ENCODE results near the gene AXDND1.
"Not testable (repeated sequence)": the region's sequence is repeated elsewhere in the genome, so short reads cannot be mapped to it uniquely, and the experiment has no call there.

Gene AXDND1

DNA sequence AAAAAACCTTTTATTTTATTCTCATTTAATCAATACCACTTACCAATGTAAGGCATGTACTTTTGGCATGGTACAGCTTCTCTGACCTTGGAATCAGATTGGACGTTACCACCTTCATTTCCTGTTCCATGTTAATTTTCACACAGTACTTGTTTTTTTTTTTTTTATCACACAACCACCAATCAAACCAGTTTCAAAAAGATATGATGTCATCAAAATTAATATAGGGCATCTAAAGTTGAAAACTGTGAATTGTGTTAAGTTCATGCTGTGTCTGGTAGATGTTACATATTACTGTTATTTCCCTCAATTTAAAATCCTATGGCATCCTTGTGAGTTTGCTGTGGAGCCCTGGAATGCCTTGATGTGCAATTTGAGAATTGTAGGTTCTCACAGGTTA lies 124.8 kb downstream of the AXDND1 start:
- DNase-seq, result no peak

DNA sequence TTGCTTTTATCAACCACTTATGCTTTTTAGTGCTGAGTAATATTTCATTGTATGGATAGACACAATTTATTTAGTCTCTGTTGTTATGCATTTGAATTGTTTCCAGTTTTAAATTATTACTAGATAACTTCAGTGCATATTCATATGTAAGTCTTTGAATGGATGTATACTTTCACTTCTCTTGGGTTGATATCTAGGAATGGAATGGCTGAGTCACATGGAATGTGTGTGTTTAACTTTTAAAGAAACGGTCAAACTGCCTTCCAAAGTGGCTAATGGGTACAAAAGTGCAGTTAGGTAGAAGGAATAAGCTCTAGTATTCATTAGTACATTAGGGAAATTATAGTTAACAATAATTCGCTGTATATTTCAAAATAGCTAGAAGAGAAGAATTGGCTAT lies 127.6 kb downstream of the AXDND1 start:
- DNase-seq, result no peak

DNA sequence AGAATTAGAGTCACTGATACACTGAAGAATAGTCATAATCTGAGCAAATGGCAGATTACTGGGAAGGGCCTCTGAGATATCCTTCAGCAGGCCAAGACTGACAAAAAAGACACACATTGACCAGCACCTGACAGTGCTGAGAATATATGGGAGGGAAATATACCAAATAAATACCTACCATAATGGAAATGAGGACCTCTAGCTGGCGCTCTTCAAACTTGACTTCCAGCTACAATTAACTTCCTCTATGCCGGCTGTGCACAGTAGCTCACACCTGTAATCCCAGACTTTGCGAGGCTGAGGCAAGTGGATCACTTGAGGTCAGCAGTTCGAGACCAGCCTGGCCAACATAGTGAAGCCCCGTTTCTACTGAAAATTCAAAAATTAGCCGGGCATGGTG lies 140.4 kb downstream of the AXDND1 start:
- DNase-seq, result no peak

- DNase-seq, result no peak
Measured at GRCh38 chr1:179509384-179509783, 143.6 kb downstream of the AXDND1 start.

GRCh38 chr1:179510038-179510437 lies 144.3 kb downstream of the AXDND1 start:
- no peak for DNase-seq

DNA sequence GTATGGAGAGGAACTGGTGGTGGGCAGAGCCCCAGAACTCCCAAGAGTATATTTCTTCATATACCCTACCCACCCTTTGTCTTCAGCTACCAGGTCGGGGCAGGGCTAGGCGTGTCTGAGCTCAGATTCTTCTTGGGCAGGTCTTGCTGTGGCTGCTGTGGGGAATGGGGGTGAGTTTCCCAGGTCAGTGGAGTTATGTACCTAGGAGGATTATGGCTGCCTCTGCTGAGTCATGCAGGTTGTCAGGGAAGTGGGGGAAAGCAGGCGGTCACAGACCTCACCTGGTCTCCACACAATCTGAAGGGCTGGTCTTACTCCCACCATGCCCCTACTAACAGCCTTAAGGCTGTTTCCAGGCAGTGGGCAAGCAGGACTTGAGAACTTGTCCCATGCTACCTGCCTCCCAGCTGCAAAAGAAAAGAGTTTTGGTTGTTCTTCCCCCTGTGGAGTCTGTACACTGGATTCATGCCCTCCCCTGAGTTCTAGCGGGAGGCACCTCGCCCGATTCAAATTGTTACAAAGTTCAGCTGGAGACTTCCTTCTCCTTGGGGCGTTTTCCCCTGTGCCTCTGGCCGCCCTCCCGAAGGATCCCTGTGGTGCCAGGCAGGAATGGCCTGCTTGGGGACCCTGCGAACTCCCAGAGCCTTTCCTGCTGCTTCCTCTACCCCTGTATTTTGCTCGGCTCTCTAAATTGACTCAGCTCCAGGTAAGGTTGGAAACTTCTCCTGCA lies 151.4 kb downstream of the AXDND1 start:
- DNase-seq, result no peak

DNA sequence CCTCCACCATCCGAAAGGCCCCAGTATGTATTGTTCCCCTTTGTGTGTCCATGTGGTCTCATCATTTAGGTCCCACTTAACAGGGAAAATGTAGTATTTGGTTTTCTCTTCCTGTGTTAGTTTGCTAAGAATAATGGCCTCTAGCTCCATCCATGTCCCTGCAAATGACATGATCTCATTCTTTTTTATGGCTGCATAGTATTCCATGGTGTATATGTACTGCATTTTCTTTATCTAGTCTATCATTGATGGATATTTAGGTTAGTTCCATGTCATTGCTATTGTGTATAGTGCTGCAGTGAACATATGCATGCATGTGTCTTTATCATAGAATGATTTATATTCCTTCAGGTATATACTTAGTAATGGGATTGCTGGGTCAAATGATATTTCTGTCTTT lies 152.8 kb downstream of the AXDND1 start:
- DNase-seq, result not testable (repeated sequence)

- no peak for DNase-seq
Measured at GRCh38 chr1:179529482-179530195, 163.9 kb downstream of the AXDND1 start.

DNA sequence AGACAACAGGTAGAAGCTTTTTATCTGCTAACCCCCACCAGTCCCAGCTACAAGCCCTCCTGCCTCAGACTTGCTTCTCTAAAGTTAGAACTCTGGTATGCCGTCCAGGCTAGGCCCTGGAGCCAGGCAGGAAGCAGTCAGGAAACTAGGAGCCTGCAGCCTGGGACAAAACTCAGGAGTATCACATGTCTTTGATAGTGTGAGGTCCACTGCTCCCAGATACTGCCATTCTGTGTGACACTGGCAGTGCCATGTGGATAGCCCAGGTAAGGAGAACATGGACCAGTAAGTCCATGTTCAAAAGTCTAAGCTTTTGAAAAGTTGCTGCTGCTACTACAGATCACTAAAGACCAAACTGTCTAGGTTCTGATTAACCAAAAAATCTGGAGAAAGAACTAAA lies 164.6 kb downstream of the AXDND1 start:
- no peak for DNase-seq

DNA sequence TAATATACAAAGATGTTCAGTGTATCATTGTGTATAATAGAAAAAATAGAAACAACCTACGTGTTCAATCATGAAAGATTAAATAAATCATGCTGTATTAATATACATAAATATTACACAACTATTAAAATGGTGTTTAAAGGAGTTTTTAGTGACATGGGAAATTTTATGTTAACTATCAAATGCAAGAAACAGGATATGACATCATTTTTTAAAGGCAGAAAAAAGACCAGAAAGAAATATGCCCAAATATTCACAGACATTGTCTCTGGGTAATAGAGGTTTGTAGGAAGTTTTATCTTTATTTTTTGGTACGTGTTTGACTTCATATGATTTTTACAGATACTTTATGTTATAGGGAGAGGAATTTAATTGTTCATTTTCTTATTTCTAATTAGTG lies 176.0 kb downstream of the AXDND1 start:
- DNase-seq, result no peak

DNA sequence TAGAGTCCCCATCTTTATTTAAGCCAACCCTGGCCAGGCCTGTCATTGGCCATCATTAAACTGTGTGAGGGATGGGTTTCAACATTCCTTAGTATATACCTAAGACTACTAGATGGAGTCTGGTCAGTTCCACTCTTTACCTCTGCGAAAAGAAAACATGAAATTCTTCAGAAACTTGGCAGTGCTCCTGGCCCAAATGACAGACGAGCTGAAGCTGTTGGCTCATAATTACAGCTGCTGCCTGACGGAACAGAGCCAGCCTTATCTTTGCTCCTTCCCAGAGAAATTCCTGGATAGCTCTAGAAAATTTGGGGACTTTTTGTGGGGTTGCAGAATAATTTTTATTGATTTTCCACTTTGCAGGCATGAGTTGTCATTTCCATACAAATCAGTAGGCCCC lies 179.6 kb downstream of the AXDND1 start:
- no peak for DNase-seq

- DNase-seq, result no peak
Measured at GRCh38 chr1:179547021-179547535, 181.3 kb downstream of the AXDND1 start.

DNA sequence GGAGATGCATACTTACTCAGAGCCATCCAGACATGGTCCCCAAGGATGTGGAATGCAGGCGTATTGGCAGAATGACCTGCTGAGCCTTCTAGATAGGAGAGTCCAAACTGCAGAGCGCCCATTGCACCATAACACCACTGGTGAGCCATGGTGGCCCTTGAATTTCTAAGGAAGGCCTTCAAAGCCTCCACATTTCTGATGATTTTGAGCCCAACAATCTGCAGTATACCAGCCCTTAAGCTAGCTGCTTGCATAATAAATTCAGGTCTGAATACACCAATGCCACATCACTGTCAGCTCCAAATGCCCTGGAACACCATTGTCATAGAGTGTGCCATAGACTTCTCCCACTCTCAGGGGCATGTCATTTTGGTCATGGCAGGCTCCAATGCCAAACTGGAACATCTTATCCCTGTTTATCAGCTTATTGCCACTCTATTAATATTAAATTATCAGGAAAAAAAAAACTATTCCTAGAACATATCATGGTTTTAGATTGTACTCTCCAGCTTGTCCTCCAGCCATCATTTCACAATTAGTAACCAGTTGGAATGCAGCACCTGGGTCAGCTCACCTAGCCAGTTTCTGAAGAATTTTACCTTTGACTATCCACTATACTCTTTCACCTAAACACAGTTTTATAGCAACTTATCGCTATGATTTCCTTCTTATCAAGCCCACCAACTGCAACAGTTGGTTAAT lies 183.0 kb downstream of the AXDND1 start:
- no peak for DNase-seq

DNA sequence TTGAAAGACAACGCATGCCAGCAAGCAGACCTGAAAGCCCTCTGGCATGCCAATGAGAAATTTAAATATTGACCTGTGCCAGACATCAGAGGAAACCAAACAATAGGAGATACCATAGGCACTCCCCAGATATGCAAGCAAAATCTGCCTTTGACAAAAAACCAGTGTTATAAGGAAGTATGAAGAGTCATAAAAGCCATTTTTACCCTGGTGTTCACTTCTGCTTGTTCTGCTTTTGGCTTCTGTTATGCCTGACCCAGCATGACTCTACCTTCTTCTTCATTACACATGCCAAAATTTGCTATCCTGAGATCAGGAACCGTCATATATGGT lies 183.6 kb downstream of the AXDND1 start:
- DNase-seq, result no peak

DNA sequence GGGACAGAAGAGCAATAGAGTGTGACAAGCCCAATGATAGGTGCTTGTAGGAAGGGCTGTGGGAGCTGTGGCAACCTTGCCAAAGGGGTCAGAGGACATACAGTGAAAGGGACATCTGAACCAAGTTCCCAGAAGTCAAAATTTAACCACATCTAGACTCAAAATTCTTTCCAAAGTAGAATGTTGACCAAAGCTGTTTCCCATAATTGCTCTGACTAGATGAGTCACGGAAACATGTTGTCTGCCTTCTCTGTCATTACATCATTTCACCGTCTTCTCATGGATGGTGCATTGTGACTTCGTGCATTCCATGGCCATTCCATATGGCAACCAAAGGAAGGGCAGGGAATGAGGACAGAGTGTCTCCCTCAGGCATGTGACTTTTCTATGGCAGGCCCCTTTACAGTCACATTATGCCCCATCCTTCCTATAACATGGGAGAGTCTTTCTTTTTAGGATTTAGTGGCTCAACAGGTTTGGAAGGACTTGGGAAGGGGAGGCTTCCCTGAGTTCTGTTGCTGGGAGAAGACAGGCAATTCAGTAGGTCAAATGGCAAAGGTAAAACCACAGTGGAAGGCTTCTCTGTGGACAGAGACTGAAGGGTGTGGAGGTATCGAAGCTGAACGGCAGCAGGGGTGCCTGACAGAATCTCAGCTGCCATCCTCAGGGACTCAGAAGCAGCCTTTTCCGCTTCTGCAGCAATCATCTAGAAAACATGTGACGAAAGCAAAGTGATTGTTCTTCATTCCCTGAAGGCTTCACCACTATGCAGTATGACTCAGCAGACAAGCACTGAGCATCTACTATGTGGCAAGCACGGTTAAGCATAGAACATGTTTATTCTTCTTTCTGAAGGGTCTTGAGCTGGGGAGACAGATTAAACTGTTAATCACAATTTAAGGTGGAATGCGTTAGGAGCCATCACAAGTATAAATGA lies 185.2 kb downstream of the AXDND1 start:
- no peak for DNase-seq

DNA sequence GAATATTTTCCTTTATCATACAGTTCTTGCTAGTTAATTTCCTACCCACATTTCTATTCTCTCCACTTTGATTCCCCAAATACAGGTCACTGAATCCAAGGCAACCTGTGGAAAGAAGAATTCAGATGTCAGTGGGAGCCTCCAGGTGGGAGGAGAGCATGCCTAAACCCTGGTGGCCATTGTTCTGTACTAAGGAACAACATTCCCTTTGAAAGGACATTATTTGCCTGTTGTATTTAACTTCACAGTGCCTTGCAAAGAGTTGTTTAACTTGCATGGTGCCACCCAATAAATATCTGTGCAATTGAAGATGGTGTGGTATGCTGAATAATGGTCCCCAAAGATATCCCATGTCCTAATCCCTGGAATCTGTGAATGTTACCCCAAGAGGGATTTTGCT lies 188.7 kb downstream of the AXDND1 start:
- DNase-seq, result no peak

- no peak for DNase-seq
Measured at GRCh38 chr1:179558078-179558477, 192.3 kb downstream of the AXDND1 start.

- no peak for DNase-seq
Measured at GRCh38 chr1:179575497-179576314, 209.9 kb downstream of the AXDND1 start, which contains the start of gene NPHS2. Gene NPHS2 (minus strand): TSS chr1:179575948. CDS start chr1:179575864, 84 bp downstream.

GRCh38 chr1:179576509-179576908 lies 210.7 kb downstream of the AXDND1 start:
- DNase-seq, result no peak

GRCh38 chr1:179583771-179584320 lies 218.1 kb downstream of the AXDND1 start:
- DNase-seq, result no peak

- no peak for DNase-seq
Measured at GRCh38 chr1:179586107-179586823, 220.5 kb downstream of the AXDND1 start.
